Activated CD4-positive, alpha-beta memory T cell treated with anti-CD3 and anti-CD28 coated beads for 36 hours (primary cell): Measurements from ENCODE around the gene SALL3. TPM values are rescaled to one million over a fixed set of nuclear protein-coding genes. Genes with fewer than 3 reads are reported as not detected.
"Not testable (repeated sequence)": the region's sequence is repeated elsewhere in the genome, so short reads cannot be mapped to it uniquely, and the experiment has no call there.

ENCODE experiments used
- CTCF ChIA-PET: fragments of 350-600 bp; sonication (Branson Sonifier 250); formaldehyde crosslinking; loops from one replicate; lab custom pipeline; 2021; ENCODE audit warnings: antibody characterized with exemption, inconsistent platforms; lab: Charles Lee
- POLR2A ChIA-PET: fragments of 350-600 bp; sonication (Branson Sonifier 250); formaldehyde crosslinking; loops from one replicate; lab custom pipeline; 2021; ENCODE audit warnings: antibody characterized with exemption; lab: Charles Lee
- DNase-seq: peaks from one replicate; pipeline ENCODE4 v3.0.0-alpha.2; 2020
- H3K27ac Mint-ChIP-seq: one replicate; pipeline ENCODE4 v1.8.0; 2021; ENCODE audit warnings: mixed read lengths
- H3K27me3 Mint-ChIP-seq: one replicate; pipeline ENCODE4 v1.8.0; 2021; ENCODE audit warnings: mixed read lengths
- H3K36me3 Mint-ChIP-seq: one replicate; pipeline ENCODE4 v1.8.0; 2021; ENCODE audit warnings: mixed read lengths
- H3K4me1 Mint-ChIP-seq: one replicate; pipeline ENCODE4 v1.8.0; 2021; ENCODE audit warnings: low read depth, mixed read lengths
- H3K4me3 Mint-ChIP-seq: one replicate; pipeline ENCODE4 v1.8.0; 2021; ENCODE audit warnings: mild to moderate bottlenecking, mixed read lengths
- H3K9me3 Mint-ChIP-seq: one replicate; pipeline ENCODE4 v1.8.0; 2021; ENCODE audit warnings: mixed read lengths
- intact Hi-C: fragments of 100-400 bp; cut with micrococcal nuclease; formaldehyde crosslinking; loops from one replicate; pipeline ENCODE4 v1.15.1; 2023
- total RNA-seq, 2 experiments: library from RNA; stranded (reverse); gene quantifications; one replicate each; pipeline ENCODE4 v1.2.3, GENCODE V29; 2021

SALL3 gene
- total RNA-seq, 2 experiments from 2014 or later = not detected

GRCh38 chr18:78948221-78948620, 31.4 kb upstream of the SALL3 start:
- CTCF ChIA-PET = no interaction called here
- Mint-ChIP-seq H3K4me3 (no peak overlapping the region), H3K4me1 (no peaks in the 10 kb centered on the region), H3K36me3 (no peaks in the 10 kb centered on the region), H3K27me3 (peaks cover 9% of the 10 kb centered on the region), H3K9me3 (peaks cover 8% of the 10 kb centered on the region), H3K27ac (no peak overlapping the region)
- POLR2A ChIA-PET = no interaction called here
- intact Hi-C loops = no loop called here
- no peak for DNase-seq

DNA sequence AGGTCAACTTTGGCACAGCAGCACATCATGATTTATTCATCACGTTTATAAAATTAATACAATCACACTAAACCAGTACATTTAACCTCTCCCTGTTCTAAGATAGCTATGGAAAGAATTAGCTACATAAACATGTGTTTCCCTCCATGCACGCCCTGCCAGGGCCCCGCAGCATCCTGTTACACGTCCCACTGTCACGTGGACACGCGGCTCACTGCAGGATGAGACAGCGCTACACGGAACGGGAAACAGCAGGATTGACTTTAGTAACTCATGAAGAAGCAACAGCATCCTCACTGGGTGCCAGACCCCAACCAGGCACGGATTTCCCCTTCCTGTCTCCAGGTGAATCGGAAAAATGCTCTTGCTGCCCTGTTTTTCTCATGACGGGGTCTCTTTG, 30.9 kb upstream of the SALL3 start:
- Mint-ChIP-seq H3K36me3 (no peaks in the 10 kb centered on the region), H3K4me3 (no peak overlapping the region), H3K9me3 (peaks cover 9% of the 10 kb centered on the region), H3K4me1 (no peaks in the 10 kb centered on the region), H3K27me3 (peaks cover 8% of the 10 kb centered on the region), H3K27ac (no peak overlapping the region)
- ChIA-PET POLR2A (no interaction called here), CTCF (no interaction called here)
- no peak for DNase-seq
- intact Hi-C loops = no loop called here

- POLR2A ChIA-PET = no interaction called here
- Mint-ChIP-seq H3K27me3 (peaks cover 6% of the 10 kb centered on the region), H3K4me3 (no peak overlapping the region), H3K27ac (no peak overlapping the region), H3K36me3 (no peaks in the 10 kb centered on the region), H3K4me1 (no peaks in the 10 kb centered on the region), H3K9me3 (peaks cover 10% of the 10 kb centered on the region)
- no peak for DNase-seq
- CTCF ChIA-PET = no interaction called here
- intact Hi-C loops = no loop called here
These were observed 30.4 kb upstream of the SALL3 start for GRCh38 chr18:78949216-78949615.

GRCh38 chr18:78950386-78950785, 29.2 kb upstream of the SALL3 start:
- Mint-ChIP-seq H3K4me3 (no peak overlapping the region), H3K4me1 (no peaks in the 10 kb centered on the region), H3K9me3 (peaks cover 10% of the 10 kb centered on the region), H3K27me3 (peaks cover 6% of the 10 kb centered on the region), H3K27ac (no peak overlapping the region), H3K36me3 (no peaks in the 10 kb centered on the region)
- ChIA-PET CTCF (no interaction called here), POLR2A (no interaction called here)
- no peak for DNase-seq
- intact Hi-C loops = no loop called here

DNA sequence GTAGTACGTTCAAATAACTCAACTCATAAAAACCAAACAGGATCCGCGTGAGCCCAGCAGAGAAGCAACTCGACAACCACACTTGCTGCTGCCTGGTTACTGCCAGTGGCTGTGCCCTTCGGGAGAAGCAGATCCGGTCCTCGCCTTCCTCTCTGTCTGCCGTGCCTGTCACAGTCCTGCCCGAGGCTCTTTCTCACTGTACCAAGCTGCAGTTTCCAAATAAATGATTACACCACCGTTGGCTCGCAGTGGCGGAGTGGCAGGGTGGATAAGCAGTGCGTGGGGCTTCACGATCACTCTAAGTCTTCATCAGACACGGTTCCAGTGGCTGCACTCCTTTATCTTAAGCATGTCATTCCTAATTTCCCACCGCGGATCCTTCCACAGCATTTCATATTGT, 26.1 kb upstream of the SALL3 start:
- ChIA-PET POLR2A (no interaction called here), CTCF (no interaction called here)
- no peaks in the 10 kb centered on the region for H3K4me1 Mint-ChIP-seq
- H3K27ac Mint-ChIP-seq = no peak overlapping the region
- DNase-seq = no peak
- H3K4me3 Mint-ChIP-seq = no peak overlapping the region
- no peaks in the 10 kb centered on the region for H3K36me3 Mint-ChIP-seq
- peaks cover 10% of the 10 kb centered on the region for H3K9me3 Mint-ChIP-seq
- H3K27me3 Mint-ChIP-seq = no peaks in the 10 kb centered on the region
- intact Hi-C loops = no loop called here

DNA sequence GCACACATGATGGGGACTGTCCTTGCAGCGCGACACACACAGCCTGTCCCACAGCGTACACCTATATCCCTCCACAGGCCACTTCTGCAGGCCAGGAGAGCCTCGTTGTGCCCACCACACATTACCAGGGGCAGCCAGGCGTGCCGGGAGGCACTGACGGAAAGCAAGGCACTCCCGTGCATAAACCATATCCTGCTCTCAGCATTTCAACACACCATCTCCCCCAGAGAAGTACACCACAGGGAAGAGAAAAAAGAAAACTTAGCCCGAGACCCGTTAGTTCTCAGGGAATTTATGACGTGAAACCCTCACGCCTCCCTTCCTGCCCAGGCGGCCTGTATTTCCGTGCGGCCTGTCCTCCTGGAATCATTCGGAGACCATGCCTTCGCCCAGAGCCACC, 24.6 kb upstream of the SALL3 start:
- ChIA-PET POLR2A (no interaction called here), CTCF (no interaction called here)
- no peak for DNase-seq
- Mint-ChIP-seq H3K36me3 (no peaks in the 10 kb centered on the region), H3K4me1 (no peaks in the 10 kb centered on the region), H3K4me3 (no peak overlapping the region), H3K27me3 (no peaks in the 10 kb centered on the region), H3K27ac (no peak overlapping the region), H3K9me3 (peaks cover 10% of the 10 kb centered on the region)
- intact Hi-C loops = no loop called here

DNA sequence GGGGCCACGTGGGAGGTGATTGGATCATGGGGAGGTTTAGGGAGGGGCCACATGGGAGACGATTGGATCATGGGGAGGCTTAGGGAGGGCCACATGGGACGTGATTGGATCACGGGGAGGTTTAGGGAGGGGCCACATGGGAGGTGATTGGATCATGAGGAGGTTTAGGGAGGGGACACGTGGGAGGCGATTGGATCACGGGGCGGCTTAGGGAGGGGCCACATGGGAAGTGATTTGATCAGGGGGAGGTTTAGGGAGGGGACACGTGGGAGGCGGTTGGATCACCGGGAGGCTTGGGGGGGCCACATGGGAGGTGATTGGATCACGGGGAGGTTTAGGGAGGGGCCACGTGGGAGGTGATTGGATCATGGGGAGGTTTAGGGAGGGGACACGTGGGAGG, 22.5 kb upstream of the SALL3 start:
- Mint-ChIP-seq H3K27me3 (no peaks in the 10 kb centered on the region), H3K9me3 (peaks cover 6% of the 10 kb centered on the region), H3K36me3 (no peaks in the 10 kb centered on the region), H3K27ac (no peak overlapping the region), H3K4me1 (no peaks in the 10 kb centered on the region), H3K4me3 (no peak overlapping the region)
- ChIA-PET POLR2A (no interaction called here), CTCF (no interaction called here)
- DNase-seq = no peak
- intact Hi-C loops = no loop called here

- Mint-ChIP-seq H3K9me3 (peaks cover 17% of the 10 kb centered on the region), H3K4me1 (no peaks in the 10 kb centered on the region), H3K27me3 (no peaks in the 10 kb centered on the region), H3K36me3 (no peaks in the 10 kb centered on the region), H3K27ac (no peak overlapping the region), H3K4me3 (no peak overlapping the region)
- DNase-seq = no peak
- CTCF ChIA-PET = no interaction called here
- intact Hi-C loops = no loop called here
- POLR2A ChIA-PET = no interaction called here
These were observed 18.9 kb upstream of the SALL3 start for GRCh38 chr18:78960709-78961108.

DNA sequence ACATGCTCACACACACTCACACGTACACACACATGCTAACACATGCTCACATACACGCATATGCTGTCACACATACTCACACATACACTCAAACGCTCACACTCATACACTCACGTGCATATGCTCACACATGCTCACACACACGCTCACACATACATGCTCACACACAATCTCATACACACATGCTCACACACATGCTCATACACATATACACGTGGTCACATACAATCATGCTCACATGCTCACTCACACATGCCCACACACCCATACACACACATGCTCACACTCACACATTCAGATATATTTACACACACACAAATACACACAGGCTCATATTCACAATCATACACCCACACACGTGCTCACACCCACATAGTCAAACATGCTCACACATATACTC, 17.5 kb upstream of the SALL3 start:
- H3K27ac Mint-ChIP-seq = no peak overlapping the region
- H3K4me1 Mint-ChIP-seq = no peaks in the 10 kb centered on the region
- POLR2A ChIA-PET = no interaction called here
- H3K36me3 Mint-ChIP-seq = no peaks in the 10 kb centered on the region
- H3K4me3 Mint-ChIP-seq = no peak overlapping the region
- no peaks in the 10 kb centered on the region for H3K27me3 Mint-ChIP-seq
- H3K9me3 Mint-ChIP-seq = peaks cover 17% of the 10 kb centered on the region
- intact Hi-C loops = no loop called here
- CTCF ChIA-PET = no interaction called here
- DNase-seq = no peak

- POLR2A ChIA-PET, DNase-seq, H3K36me3 Mint-ChIP-seq, H3K4me1 Mint-ChIP-seq, H3K27ac Mint-ChIP-seq, H3K27me3 Mint-ChIP-seq, intact Hi-C loops, CTCF ChIA-PET, H3K4me3 Mint-ChIP-seq: not testable (repeated sequence)
- H3K9me3 Mint-ChIP-seq = peaks cover 17% of the 10 kb centered on the region
These were observed 14.9 kb upstream of the SALL3 start for GRCh38 chr18:78964727-78965126.

GRCh38 chr18:78965260-78965659, 14.4 kb upstream of the SALL3 start:
- Mint-ChIP-seq H3K4me3 (no peak overlapping the region), H3K36me3 (no peaks in the 10 kb centered on the region), H3K27ac (no peak overlapping the region), H3K4me1 (no peaks in the 10 kb centered on the region), H3K9me3 (peaks cover 17% of the 10 kb centered on the region), H3K27me3 (peaks cover 3% of the 10 kb centered on the region)
- intact Hi-C loops = no loop called here
- DNase-seq = no peak
- ChIA-PET POLR2A (no interaction called here), CTCF (no interaction called here)

- H3K36me3 Mint-ChIP-seq = no peaks in the 10 kb centered on the region
These were observed 13.5 kb upstream of the SALL3 start for GRCh38 chr18:78965917-78966792.

GRCh38 chr18:78966793-78967106, 12.9 kb upstream of the SALL3 start:
- H3K27ac Mint-ChIP-seq = no peak overlapping the region
- no peak for DNase-seq
- POLR2A ChIA-PET = no interaction called here
- intact Hi-C loops = no loop called here
- no peak overlapping the region for H3K4me3 Mint-ChIP-seq
- peaks cover 13% of the 10 kb centered on the region for H3K27me3 Mint-ChIP-seq
- CTCF ChIA-PET = no interaction called here
- no peaks in the 10 kb centered on the region for H3K36me3 Mint-ChIP-seq
- peaks cover 17% of the 10 kb centered on the region for H3K9me3 Mint-ChIP-seq
- H3K4me1 Mint-ChIP-seq = no peaks in the 10 kb centered on the region

More at GRCh38 chr18:78965917-78966792, 13.5 kb upstream of the SALL3 start:
- H3K4me1 Mint-ChIP-seq = no peaks in the 10 kb centered on the region
- H3K4me3 Mint-ChIP-seq = no peak overlapping the region
- H3K9me3 Mint-ChIP-seq = peaks cover 17% of the 10 kb centered on the region
- intact Hi-C loops = no loop called here
- ChIA-PET POLR2A (no interaction called here), CTCF (no interaction called here)
- DNase-seq = no peak
- no peak overlapping the region for H3K27ac Mint-ChIP-seq
- H3K27me3 Mint-ChIP-seq = peaks cover 9% of the 10 kb centered on the region
